GM19099 (cell line): ENCODE results near the gene OR8B12.

Experiments used
- POLR2A ChIP-seq: IDR thresholded peaks from 3 replicates; pipeline ENCODE4 v1.6.1; 2011; ENCODE audit warnings: low read depth; ENCODE audit not compliant: insufficient read length; ENCODE audit errors: extremely low read depth

The OR8B12 gene

DNA sequence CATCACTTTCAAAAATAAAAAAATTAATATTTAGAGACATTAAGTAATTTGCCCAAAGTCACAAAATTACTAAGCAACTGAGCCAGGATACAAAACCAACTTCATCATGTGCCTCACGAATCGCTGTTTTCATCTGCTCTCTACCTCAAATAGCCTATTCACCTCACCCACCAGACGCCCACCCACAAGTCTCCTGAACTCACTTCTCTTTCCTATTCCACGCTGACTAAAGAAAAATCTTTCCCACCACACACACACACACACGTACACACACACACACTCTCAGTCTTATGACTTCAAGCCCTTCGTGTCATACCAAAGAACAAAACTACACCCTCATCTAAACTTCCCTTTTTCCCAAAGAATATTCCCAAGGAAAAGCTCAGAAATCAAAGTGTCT lies 2.2 kb downstream of the OR8B12 start:
- TF ChIP-seq POLR2A, result no peak

DNA sequence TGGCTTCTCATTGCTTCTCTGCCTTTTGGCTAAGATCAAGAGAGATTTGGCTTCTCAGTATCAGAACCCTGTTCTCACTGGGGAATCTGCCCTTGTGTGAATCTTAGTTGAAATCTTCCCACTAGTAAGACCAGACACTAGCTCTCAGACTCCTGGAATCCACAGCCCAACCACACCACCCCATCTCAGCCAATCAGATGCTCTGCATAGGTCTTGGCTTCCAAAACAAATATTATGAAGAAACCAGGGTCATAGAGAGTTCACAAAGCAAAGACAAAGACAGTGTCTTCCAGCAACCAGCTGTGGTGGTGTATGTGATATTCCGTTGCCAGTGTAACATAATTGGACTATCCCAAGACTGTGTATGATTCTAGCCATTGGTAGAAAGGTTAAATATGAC lies 5.4 kb downstream of the OR8B12 start:
- TF ChIP-seq POLR2A, result no peak

DNA sequence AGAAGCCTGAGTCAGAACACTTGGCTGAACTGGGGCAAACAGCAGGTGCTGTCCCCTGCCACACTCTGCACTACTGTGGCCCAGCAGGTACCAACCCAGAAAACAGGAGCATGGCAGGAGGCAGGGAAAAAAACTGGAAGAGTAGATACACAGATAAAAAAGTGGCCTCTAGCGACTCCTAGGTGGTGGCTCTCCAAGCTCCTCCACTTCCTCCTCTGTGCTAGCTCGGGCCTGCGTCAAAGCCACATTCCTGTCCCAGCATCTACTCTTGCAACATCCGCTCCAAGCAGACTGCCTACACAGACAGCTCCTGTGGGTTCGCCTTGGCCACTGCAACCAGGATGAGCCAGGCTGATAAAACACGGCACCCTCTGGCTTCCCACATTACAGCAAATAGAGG lies 6.9 kb downstream of the OR8B12 start:
- TF ChIP-seq POLR2A, result no peak

DNA sequence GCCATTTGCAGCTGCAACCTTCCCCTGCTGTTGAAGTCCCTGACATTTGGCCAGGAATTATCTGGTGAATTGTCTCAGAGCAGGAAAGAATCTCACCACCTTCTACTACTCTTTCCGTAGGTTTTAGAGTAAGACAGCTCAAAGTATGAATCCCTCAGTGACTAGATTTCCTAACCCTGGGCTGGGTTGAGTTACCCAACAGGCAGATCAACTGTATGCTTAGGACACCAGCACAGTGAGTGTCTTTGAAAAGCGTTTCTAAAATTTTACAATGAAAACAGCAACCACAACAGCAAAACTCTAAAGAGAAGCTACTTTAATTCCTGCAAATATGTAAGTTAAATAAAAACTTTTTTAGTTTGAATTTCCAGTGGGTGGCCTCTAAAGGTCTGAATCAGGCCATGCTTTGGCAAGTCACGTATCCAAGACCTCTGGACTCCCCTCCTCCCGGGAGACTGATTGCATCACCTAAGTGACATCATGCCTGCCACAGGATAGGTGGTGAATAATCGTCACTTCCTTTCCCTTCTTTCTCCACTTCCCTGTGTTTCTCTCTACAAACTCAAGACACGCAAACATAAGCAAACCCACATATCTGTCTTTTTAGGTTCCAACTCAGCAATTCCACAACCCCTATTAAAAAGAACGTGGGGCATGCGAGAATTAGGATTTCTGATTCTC lies 7.8 kb downstream of the OR8B12 start:
- TF ChIP-seq POLR2A, result no peak

DNA sequence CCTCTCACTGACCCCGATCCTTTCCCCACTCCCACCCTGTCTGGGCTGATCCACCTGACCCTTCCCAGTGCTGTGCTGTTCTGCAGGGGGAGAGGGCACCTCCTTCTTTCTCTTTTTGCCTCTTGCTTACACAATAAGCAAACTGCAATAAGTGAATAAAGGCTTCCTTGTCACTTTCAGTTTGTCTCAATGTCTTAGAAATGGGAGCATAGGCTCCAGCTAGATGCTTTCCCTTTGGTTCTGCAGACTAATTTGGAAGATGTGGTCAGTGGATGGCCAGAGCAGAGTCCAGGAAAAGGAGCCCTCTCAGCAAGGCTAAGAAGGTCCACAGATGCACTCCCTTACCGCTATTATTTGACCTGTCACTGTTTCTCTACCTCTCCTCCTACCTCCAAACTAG lies 9.4 kb downstream of the OR8B12 start:
- TF ChIP-seq POLR2A, result no peak

DNA sequence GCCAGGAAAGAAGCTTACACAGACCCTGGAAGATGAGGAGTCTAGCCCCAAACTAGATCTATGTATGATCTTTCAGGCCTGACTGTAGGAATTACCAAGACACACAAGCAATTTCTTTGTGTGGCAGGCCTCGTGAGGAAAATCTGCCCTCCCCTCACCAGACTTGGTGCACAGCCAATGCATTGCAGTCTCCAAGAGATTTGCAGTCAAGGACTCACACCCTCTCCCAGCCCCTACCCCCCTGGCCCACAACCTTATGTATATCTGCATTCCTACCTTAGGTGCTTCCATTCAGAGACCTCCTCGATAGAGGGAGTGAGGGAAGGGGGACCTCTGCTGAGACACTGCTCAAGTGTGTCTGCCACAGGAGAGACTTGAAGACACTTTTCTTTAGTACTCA lies 9.8 kb downstream of the OR8B12 start:
- TF ChIP-seq POLR2A, result no peak

DNA sequence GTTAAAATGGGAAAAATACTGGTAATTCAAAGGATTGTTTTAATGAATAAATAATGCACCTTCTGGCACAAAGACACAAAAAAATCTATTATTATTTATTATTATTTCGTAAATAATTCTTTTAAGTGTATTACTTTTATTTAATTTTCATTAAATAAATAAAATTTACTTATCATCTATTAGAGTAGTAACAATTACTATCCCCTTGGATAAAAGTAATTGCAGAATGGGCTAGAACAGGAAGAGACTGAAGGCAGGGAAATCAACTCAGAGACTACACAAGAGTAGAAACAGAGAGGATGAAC lies 23.0 kb downstream of the OR8B12 start:
- no peak for TF ChIP-seq POLR2A

DNA sequence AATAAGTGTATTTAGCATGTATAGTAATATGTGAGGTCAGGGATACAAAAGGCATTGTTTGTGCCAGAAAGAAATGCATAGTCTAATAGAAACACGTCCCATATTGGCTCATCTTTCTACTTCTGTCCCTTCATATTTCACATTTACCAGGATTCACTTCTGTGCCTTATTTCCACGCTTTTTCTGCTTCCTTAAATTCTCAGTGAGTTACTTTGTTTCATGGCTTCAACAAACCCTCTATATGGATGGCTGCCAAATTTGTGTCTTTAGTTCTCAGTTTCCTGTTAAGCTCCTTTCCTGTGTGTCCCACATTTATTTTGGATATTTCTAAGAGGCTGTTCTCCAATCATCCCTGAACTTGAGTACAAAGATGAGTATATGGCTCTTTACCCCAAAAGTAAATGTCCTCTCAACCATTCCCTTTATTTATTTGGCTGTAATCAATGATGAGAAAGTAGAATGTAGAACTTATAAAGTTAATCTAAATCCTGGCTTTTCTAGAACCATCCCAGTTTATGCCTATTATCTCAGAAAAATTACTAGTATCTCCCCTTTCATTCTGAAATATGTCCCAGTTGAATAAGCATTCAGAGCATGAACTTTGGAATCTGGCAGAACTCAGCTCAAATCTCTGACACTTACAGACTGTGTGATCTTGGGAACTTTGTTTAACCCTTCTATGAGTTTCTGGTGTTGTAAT lies 23.5 kb downstream of the OR8B12 start:
- TF ChIP-seq POLR2A, result no peak

DNA sequence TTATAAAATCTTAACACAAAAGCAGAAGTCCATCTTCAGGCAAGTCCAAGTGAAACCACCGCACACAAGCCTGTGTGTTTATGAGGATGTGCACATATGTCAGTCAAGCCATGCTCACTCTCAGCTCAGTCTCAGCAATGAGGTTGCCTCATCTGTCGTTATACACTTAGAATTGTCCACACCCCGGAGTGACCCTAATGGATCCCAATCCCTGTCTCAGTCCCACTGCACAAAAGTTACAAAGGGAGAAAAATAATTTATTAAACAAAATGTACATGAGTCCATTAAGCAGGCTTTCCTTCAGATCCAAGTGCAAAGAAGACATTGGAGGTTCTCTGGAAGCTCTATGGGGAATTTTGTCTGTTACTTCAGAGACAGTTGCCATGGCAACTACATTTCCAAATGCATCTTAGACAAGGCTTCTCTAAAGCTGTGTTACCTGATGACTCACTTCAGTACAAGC lies 24.4 kb downstream of the OR8B12 start:
- no peak for TF ChIP-seq POLR2A

DNA sequence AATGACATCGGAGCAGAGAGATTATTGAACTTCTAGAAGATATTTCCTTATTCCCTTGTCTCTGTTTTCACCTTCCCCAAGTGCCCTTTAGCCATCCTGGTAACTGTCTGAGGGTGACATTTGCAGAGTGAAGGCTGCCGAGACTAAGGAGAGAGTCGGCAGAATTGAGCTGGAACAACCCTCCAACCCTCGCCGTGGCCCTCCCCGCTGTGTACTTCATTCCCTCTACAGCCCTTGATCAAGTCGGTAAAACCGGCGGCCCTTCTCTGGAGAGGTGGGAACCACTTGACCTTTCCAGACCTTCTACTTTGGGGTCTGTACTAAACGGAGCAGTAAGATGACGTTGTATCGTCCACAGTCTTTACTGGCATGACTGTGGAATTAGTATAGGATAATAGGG lies 26.1 kb downstream of the OR8B12 start:
- no peak for TF ChIP-seq POLR2A

DNA sequence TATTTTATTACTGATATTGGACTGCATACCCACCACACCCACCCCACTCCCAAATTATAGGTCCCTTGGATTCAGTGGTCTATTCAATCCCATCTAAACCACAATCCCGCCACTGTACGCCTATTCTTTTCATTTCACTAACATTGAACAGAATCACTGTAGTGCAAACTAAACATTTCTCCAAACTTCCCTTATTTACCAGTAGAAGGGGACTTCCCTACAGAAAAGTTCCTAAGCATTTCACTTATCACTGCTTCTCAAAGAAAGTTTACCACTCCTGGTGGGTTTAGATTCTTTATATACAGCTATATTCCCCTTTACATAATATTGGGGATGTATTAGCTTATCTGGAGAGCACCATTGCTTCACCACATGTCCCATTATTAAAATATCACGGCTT lies 29.3 kb downstream of the OR8B12 start:
- no peak for TF ChIP-seq POLR2A

DNA sequence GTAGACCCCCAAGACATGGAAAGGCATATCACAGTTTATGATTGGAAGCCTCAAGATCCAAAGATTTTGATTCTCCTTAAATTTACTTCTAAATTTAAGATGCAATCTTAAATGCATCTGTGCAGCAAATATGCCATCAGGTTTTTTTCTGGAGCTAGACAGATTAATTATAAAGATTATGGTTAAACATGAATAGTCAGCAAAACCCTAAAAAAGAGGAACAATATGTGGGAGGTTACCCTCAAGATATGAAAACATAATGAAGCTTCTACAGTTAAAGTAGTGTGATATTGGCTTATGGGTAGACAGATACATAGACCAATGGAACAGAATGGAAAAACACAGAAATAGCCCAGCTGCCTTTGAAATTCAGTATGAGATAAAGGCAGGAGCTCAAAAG lies 31.7 kb downstream of the OR8B12 start:
- TF ChIP-seq POLR2A, result no peak

DNA sequence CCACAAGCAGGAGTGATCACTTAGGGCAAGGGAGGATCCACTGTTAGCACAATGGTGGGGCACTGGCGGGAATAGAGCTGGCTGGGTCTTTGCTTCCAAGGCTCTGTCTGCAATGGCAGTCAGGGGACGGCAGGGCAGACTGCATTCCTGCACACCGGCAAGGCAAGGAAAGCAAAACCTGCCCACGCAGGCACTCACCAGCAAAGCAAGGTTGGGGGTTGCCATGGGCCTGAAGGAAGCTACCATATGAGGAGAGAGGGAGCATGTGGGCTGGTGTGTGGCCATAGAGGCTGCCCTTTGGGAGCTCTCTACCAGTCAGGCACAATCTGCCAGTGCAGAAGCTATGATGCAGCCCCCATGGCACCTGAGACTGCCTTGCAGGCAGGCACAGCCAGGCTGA lies 33.2 kb downstream of the OR8B12 start:
- TF ChIP-seq POLR2A, result no peak

DNA sequence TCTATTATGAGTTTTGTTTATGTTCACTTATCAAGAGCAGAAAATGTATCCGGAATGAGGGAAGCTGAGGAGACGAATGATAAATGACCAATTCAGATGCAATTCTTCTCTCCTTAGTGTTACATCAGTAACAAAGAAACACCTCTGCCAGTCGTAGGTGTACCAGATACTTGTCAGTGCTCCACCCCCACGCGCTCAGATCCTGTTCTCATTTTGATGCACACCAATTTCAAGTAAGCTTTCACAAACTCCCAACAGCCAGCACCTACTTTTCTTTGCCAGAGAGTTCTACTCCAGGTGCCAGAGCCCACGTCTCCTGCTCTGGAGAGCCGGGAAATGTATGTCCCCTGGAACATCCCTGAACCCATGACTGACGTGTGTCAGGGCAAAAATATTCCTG lies 43.7 kb downstream of the OR8B12 start:
- TF ChIP-seq POLR2A, result no peak

DNA sequence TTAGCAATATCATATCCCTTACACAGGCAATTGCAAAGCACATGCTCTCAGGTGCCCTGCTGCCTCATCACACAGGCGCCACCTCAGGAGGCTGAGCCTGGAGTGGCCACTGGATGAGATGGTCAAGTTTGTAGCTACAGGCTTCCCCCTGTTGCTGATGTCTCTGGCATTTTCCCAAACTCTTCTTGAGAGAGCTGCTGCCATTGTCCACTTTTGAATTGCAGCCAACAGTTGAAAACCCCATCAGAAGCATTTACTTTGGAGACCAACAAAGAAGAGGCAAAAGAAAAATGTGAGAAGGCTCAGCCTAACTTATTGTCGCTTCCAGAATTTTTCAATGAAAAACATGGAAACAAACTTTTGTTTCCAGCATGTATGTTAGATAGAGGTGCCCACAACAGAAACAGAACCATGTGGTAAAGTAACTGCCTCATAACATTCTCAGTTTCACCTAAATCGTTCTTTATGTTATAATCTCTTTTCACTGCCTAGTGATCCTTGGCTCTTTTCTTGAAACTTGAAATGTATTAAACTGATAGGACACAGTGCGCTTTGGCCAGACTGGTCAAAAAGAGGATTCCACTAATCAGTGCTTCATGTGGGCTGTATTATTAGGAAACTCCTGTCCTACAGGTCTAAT lies 50.3 kb downstream of the OR8B12 start:
- TF ChIP-seq POLR2A, result no peak
